Measurements from ENCODE around the gene MGRN1.
A peak's percentile ranks its signal among the peaks of the same experiment; 100 is the strongest.

The MGRN1 gene

GRCh38 chr16:4674926-4675530, 50.4 kb downstream of the MGRN1 start:
- no peak for DNase-seq (ENCODE audit: low read depth, low spot score)

GRCh38 chr16:4675864-4676786, 51.5 kb downstream of the MGRN1 start:
- no peak for DNase-seq (ENCODE audit: low read depth, low spot score)

- DNase-seq (ENCODE audit: low read depth, low spot score): no peak
Observed at GRCh38 chr16:4676831-4677230, 52.2 kb downstream of the MGRN1 start.

- DNase-seq (ENCODE audit: low read depth, low spot score): no peak
Observed at GRCh38 chr16:4677390-4677789, 52.8 kb downstream of the MGRN1 start.

- no peak for DNase-seq (ENCODE audit: low read depth, low spot score)
Observed at GRCh38 chr16:4677994-4678393, 53.4 kb downstream of the MGRN1 start.

GRCh38 chr16:4678596-4678995, 54.0 kb downstream of the MGRN1 start:
- DNase-seq (ENCODE audit: low read depth, low spot score): no peak

- DNase-seq (ENCODE audit: low read depth, low spot score): no peak
Observed at GRCh38 chr16:4679156-4679849, 54.7 kb downstream of the MGRN1 start.

GRCh38 chr16:4679850-4680636, 55.4 kb downstream of the MGRN1 start:
- no peak for DNase-seq (ENCODE audit: low read depth, low spot score)

GRCh38 chr16:4680673-4681470, 56.2 kb downstream of the MGRN1 start:
- DNase-seq (ENCODE audit: low read depth, low spot score): no peak

- DNase-seq (ENCODE audit: low read depth, low spot score): no peak
Observed at GRCh38 chr16:4681471-4682083, 57.0 kb downstream of the MGRN1 start.

GRCh38 chr16:4682084-4682591, 57.5 kb downstream of the MGRN1 start:
- DNase-seq (ENCODE audit: low read depth, low spot score): no peak

GRCh38 chr16:4682616-4683254, 58.1 kb downstream of the MGRN1 start:
- peak; percentile 67 for DNase-seq (ENCODE audit: low read depth, low spot score)

GRCh38 chr16:4683255-4684057, 58.8 kb downstream of the MGRN1 start:
- DNase-seq (ENCODE audit: low read depth, low spot score): no peak

- DNase-seq (ENCODE audit: low read depth, low spot score): no peak
Observed at GRCh38 chr16:4684058-4684715, 59.6 kb downstream of the MGRN1 start.

GRCh38 chr16:4684763-4685162, 60.1 kb downstream of the MGRN1 start:
- no peak for DNase-seq (ENCODE audit: low read depth, low spot score)

GRCh38 chr16:4685292-4685691, 60.7 kb downstream of the MGRN1 start:
- DNase-seq (ENCODE audit: low read depth, low spot score): no peak

- DNase-seq (ENCODE audit: low read depth, low spot score): no peak
Observed at GRCh38 chr16:4685776-4686496, 61.3 kb downstream of the MGRN1 start.
